ENCODE data around the gene ZNF691.
"Not testable (repeated sequence)": the region's sequence is repeated elsewhere in the genome, so short reads cannot be mapped to it uniquely, and the experiment has no call there.

ZNF691 gene

DNA sequence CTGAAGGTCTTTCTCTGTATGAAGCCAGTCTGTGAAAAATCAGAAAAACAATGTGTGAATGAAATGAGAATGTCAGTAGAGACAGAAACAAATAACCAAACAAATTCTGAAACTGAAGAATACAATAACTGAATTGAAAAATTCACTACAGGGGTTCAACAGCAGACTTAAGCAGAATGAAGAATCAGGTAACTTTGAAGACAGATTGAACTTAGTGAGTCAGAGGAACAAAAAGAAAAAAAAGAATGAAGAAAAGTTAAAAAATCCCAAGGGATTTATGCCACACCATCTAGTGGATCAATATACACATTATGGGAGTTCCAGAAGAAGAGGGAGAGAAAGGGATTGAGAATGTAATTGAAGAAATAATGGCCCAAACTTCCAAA, 14.6 kb downstream of the ZNF691 start:
- DNase-seq: no peak

- DNase-seq: no peak
Measured at GRCh38 chr1:42866549-42866948, 20.1 kb downstream of the ZNF691 start.

- DNase-seq: not testable (repeated sequence)
Measured at GRCh38 chr1:42868466-42868865, 22.1 kb downstream of the ZNF691 start.

DNA sequence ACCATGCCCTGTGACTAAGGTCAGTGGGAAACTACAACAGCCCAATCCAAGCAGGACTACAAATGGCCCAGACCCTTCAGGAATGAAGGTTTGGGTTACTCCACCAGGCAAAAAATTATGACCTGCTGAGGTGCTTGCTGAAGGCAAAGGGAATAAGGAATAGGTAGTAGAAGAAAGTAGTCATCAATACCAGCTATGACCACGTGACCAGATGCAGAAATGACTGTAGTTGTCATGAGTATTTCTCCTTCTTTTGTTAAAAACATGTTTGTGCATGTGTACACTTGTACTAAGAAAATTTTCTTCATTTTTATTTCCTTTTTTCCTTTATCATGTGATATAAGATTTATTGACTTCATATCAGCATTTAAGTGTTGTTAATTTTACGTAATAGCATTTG, 22.8 kb downstream of the ZNF691 start:
- DNase-seq: not testable (repeated sequence)

DNA sequence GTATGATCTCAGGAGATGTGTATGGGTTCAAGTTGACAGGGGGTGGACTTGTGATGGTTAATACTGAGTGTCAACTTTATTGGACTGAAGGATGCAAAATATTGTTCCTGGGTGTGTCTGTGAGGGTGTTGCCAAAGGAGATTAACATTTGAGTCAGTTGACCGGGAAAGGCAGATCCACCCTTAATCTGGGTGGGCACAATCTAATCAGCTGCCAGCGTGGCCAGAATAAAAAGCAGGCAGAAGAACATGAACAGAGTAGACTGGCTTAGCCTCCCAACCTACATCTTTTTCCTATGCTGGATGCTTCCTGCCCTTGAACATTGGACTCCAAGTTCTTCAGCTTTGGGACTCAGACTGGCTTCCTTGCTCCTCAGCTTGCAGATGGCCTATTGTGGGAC, 23.3 kb downstream of the ZNF691 start:
- not testable (repeated sequence) for DNase-seq

DNA sequence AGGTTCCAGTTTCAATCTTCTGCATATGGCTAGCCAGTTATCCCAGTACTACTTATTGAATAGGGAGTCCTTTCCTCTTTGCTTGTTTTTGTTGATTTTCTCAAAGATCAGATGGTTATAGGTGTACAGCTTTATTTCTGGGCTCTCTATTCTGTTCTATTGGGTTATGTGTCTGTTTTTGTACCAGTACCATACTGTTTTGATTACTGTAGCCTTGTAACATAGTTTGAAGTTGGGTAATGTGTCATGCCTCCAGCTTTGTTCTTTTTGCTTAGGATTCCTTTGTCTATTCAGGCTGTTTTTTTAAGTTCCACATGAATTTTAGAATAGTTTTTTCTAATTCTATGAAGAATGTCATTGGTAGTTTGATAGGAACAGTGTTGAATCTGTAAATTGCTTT, 26.7 kb downstream of the ZNF691 start:
- not testable (repeated sequence) for DNase-seq

- no peak for DNase-seq
Measured at GRCh38 chr1:42873670-42874069, 27.3 kb downstream of the ZNF691 start.

DNA sequence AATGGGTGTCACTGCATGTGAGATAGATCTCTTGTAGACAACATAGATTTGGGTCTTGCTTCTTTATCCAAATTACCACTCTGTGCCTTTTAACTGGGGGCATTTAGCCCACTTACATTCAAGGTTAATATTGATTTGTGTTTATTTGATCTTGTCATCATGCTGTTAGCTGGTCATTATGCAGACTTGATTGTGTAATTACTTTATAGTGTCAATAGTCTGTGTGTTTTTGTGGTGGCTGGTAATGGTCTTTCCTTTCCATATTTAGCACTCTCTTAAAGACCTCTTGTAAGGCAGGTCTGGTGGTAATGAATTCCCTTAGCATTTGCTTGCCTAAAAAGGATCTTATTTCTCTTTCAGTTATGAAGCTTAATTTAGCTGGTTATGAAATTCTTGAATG, 29.6 kb downstream of the ZNF691 start:
- no peak for DNase-seq

DNA sequence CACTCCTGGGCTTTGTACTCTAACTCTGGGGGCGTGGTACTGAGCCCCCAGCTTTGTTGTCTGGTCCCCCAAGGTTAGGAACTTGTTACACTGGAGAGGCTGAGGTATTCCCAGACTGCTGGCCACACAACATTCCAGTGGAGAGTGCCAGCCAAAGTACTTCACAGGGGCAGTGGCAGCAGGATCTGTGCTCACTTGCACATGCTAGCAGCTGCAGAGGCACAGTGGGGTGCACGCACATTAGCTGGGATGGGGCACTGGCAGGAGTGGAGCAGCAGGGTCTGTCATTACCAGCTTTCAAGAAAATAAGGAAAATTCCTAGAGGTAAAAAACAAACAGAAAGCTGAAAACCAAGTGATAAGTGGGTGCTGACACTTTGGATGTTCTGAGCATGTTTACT, 31.0 kb downstream of the ZNF691 start:
- DNase-seq: no peak

GRCh38 chr1:42880384-42880783, 34.0 kb downstream of the ZNF691 start:
- DNase-seq: no peak

- DNase-seq: no peak
Measured at GRCh38 chr1:42886046-42886739, 39.8 kb downstream of the ZNF691 start.

GRCh38 chr1:42886800-42887199, 40.4 kb downstream of the ZNF691 start:
- DNase-seq: no peak

GRCh38 chr1:42887366-42887765, 41.0 kb downstream of the ZNF691 start:
- DNase-seq: no peak

GRCh38 chr1:42888013-42888633, 41.7 kb downstream of the ZNF691 start:
- DNase-seq: no peak

DNA sequence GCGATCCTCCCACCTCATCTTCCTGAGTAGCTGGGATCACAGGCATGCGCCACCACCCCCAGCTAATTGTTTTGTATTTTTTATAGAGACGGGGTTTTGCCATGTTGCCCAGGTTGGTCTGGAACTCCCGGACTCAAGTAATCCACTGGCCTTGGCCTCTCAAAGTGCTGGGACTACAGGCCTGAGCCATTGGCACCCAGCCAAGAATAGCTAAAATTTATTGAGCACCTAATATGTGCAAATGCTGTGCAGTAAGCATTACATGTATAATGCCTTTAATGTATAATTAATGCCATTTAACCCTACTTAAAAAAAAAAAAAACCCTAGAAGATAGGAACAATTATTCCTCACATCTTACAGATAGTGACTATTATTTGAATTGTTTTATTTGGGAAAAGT, 42.9 kb downstream of the ZNF691 start:
- DNase-seq: no peak

- DNase-seq: no peak
Measured at GRCh38 chr1:42891465-42892138, 45.2 kb downstream of the ZNF691 start.

- not testable (repeated sequence) for DNase-seq
Measured at GRCh38 chr1:42899960-42900359, 53.5 kb downstream of the ZNF691 start.
